Left renal pelvis (tissue), 4 donors: Measurements from ENCODE around the gene FAF1. TPM values are rescaled to one million over a fixed set of nuclear protein-coding genes. Genes with fewer than 3 reads are reported as not detected.
"Not testable (repeated sequence)": the region's sequence is repeated elsewhere in the genome, so short reads cannot be mapped to it uniquely, and the experiment has no call there.

ENCODE experiments used
- DNase-seq, 4 donors: peaks; one replicate each; pipeline ENCODE4 v3.0.0-alpha.2; 2013; ENCODE audit warnings: low read depth in 4 of 4, low spot score in 3 of 4
- polyA plus RNA-seq, 4 donors: library from polyadenylated mRNA; unstranded; fragments of 120-200 nt; gene quantifications; one replicate each; pipeline ENCODE4 v1.2.1, GENCODE V29; 2013; ENCODE audit not compliant: insufficient read length in 4 of 4

The FAF1 gene
- polyA plus RNA-seq: 10 to 100 TPM; 52.7 to 72.0 (median 64.6) TPM

DNA sequence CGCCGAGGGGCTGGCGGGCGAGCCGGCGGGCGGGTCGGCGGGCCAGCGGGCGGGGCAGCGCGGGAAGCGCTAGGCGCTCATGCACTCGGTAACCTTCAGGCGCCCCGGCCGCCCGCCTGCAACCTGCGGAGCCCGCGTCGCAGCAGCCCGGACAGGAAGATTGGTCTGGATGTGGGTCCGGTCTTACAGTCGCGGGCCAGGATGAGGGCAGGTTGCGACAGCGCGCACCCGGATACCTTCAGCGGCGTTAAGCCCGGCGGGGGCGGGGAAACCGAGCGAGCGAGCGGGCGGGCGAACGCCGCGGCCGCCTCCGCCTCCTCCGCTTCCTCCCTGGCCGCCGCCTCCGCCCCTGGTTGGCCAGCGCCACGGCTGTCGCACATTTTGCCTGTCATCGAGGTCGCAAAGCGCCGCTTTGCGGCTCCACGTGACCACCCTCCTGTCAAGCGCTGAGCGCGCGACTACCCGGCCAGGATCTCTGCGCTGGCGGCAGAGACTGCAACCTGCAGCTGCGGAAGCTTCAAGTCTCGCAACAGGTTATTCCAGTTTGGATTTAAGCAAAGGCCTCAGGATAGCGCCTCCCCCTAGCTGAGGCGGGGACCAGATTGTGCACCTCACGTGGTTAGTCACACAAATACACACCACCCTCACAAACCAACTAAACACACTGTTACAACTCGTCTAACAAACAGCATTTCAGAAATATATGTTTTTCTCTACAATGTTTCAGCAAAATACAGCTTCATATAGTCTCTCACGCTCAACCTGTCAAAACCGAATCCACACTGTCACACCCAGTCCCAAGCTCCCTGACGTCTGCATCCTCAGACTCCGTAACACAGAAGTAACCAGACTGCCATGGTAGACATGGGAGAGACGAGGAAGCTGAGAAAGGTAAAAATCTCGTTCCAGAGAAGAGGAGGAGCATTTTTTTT is at the start of gene FAF1:
Gene FAF1 (minus strand): TSS at position 355 of the 932 bp plus-strand sequence. CDS start 456 bp downstream, outside the sequence.
- peak; percentile 87 to 93 (median 92) for DNase-seq

DNA sequence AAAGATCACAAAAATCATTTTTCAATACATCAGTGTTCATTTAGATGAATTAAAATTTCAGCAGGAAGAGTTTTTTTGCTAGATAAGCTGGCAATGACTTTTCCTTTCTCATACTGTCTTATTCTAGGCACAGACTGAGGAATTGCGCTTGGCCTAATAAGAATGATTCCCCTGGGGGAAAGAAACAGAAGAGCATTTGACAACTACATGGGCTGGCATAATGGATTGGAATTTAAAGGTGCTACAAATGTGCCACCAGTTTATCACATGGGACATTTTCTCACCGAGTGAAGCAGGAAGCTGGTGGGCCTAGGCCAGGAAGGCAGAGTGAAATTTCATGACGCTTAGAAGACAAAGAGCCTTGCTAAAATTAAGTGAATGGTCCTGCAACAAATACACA is 49.3 kb upstream of the FAF1 start:
- no peak for DNase-seq

DNA sequence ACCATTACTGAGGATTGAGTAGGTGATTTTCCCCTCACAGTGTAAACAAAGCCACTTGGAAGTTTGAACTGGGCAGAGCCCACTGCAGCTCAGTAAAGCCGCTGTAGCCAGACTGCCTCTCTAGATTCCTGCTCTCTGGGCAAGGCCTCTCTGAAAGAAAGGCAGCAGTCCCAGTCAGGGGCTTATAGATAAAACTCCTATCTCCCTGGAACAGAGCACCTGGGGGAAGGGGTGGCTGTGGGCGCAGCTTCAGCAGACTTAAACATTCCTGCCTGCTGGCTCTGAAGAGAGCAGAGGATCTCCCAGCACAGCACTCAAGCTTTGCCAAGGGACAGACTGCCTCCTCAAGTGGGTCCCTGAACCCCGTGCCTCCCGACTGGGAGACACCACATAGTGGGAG is 45.5 kb upstream of the FAF1 start:
- not testable (repeated sequence) for DNase-seq

DNA sequence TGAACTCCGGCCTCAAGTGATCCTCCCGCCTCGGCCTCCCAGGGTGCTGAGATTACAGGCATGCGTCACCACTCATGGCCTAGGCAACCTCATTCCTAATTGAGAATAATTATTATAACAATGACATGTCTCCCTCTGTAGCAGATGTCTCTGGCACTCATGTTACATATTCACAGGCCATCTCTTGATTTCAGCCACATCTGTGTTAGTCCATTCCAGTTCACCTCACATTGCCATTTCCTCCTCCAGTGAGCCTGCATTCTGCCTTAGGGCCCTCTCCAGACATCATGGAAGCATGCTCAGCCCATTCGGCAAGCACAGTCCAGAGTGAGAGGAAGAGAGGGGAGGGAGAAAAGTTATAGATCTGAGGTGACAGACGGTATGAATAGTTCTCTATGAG is 42.4 kb upstream of the FAF1 start:
- no peak for DNase-seq

DNA sequence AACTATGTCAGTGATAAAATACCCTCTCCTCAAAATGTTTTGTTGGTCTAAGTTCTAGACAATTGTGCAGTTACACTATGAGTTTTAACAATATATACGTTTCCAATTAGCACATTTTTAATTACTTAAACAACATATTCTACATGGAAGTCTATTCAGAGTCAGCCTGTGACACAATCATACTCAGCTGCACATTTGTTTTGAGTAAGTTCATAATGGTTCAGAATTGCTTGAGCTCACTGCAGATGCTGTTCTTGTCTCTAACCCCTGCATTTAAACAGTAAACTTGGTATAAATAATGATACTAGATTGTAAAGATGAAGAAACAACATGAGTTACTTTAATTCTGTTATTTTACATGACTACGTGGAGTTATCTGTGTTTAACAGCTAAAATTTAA is 40.6 kb upstream of the FAF1 start:
- DNase-seq: no peak

DNA sequence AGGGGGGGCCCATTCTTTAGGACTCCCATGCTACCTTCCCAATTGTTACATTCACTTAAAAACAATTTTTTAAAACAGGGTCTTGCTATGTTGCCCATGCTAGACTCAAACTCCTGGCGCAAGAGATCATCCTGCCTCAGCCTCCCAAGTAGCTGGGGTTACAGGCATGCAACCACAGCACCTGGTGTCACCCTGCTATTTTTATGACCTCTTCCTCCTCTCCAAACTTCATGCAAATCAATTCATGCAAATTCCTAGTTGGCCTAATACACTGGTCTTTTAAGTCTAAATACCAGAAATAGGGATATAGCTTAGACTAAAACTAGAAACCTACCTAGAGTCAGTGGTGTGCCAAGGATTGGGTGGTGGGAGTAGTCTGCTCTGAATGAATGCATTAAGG is 40.1 kb upstream of the FAF1 start:
- no peak for DNase-seq

DNA sequence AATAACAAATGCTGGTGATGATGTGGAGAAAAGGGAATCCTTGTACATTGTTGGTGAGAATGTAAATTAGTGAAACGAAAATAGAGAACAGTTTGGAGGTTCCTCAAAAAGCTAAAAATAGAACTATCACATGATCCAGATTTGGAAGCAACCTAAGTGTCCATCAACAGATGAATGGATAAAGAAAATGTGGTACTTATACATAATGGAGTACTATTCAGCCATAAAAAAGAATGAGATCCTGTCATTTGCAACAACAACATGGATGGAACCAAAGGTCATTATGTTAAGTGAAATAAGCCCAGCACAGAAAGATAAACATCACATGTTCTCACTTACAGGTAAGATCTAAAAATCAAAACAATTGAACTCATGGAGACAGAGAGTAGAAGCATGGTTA is 39.3 kb upstream of the FAF1 start:
- not testable (repeated sequence) for DNase-seq

DNA sequence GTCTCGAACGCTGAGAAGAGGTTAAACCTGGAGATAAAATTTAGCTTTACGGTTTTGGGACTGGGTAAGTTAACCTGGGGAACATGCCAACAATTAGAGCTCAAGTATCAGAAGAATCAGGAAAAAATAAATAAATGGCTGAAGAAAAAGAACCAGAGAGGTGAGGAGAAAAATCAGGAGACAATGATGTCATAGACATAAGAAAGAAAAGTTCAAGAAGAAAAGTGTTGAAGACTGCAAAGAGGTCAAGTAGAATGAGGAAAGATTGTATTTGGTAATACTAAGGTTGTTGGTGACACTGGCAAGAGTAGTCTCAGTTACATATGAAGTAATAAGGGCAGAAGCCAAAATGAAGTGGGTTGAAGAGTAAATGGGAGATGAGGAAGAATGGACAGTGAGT is 36.0 kb upstream of the FAF1 start:
- DNase-seq: no peak

DNA sequence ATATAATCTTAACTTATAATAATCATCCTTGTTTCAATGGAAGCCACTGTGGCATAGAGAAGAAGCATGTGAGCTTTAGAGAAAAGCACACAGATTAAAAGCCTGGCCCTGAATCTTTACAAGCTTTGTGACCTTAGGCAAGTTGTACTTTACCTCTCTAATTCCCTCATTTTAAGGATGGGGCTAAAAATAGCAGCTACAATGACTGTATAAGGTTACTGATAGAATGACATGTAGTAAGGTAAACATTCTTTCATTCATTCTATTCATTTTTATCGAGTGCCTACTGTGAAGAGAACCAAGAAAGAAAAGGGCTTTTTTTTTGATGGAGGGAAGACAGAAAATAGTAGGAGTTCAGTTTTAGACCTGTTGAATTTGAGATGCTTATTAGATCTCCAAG is 35.6 kb upstream of the FAF1 start:
- DNase-seq: no peak

DNA sequence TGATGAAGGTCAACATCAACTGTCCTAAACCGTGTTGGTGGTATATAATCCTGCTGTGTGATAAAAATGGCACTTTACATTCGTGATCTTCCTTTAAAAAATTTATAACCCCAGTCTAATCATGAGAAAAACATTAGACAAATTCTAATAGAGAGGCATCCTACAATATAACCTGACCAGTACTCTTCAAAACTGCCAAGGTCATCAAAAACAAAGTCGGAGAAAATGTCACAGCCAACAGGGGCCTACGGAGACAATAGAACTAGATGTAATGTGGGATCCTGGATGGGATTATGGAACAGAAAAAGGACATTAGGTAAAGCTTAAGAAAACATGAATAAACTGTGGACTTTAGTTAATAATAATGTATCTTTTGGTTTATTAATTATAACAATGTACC is 34.9 kb upstream of the FAF1 start:
- no peak for DNase-seq

DNA sequence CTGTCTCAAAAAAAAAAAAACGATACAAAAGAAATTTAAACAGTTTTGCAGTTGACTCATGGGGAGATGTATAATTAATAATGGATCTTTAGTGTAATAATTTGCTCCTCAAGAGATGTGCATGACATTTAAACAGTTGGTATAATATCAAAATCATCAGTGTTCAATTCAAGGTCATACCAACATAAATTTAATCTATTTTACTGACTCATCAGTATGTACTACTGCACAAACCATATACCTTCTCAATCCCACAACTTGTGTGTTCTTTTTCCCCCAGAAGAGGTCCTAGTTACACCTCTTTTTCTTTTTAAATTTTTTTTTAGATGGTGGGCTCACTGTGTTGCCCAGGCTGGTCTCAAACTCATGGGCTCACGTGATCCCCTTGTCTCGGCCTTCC is 33.6 kb upstream of the FAF1 start:
- DNase-seq: no peak

DNA sequence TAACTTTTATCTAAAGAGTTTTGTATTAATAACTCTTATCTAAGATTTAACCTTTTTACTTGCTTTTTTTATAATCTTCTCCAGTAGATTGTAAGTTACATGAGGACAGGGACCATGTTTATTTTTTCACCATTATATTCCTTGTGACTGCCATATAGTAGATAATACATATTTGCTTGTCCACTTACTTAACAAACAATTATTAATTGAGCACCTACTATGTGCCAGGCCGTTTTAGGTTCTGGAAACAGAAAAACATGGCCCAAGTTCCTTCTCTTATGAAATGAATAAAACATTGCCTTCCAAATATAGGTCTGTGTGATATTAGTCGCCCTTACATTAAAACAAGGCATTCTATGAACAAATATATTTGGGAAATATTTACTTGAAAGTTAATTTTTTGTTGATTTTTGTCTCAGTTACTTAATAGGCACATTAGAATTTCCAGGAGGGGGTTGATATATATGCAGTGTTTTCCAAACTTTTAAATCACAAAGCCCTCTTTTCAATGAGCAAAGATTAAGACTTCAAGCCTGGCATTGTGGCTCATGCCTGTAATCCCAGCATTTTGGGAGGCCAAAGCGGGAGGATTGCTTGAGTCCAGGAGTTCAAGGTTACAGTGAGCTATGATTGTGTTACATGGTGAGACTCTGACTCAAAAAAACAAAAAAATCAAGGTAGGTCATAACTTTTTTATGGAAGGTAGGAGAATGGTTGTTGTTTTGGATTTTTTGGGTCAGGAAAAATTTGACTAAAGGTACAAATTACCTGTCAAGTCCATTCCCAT is 32.7 kb upstream of the FAF1 start:
- DNase-seq: no peak

DNA sequence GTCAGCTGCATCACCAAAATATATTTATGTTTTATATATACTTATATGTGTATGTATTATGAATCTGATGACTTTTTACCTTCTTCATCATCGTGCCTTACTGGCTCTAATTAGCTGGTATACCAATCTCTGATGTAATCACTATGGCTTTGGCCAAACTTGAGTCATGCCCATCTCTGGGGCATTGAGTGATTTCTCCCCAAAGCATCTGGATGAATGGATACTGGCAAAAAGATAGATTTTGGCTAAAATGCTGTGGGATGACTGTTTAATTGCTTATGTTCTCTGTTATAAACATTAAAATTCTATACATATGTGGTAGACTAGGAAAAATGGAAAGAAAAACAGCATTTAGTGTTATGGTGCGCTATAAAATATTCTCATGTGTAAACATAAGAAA is 29.6 kb upstream of the FAF1 start:
- no peak for DNase-seq

DNA sequence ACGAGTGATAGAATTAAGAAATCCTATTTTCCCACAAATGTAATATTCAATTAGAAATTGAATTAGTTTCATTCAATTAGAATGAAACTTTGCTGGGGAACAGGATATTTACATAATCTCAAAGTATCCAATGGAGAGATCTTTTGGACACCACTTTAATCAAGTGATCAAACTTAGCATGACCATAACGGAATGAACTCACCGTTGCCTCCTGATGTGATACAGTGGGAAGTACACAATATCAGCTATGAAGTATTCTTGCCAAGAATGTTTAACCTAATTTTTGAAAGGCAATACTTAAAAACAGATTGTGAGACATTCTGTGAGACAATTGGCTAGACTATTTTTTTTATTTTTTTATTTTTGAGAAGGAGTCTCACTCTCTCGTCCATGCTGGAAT is 26.6 kb upstream of the FAF1 start:
- no peak for DNase-seq

DNA sequence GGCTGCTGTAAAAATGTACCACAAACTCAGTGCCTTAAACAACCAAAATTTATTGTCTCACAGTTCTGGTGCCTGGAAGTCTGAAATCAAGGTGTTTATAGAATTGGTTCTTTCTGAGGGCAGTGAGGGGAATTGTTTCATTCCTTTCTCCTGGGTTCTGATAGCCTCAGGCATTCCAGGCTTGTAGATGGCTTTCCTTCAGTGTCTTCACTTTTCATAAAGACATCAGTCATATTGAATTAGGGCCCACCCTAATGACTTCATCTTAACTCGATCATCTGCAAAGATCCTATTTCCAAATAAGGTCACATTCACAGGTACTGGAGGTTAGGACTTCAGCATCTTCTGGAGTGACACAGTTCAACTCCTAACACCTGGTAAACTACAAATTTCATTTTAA is 25.0 kb upstream of the FAF1 start:
- DNase-seq: no peak

DNA sequence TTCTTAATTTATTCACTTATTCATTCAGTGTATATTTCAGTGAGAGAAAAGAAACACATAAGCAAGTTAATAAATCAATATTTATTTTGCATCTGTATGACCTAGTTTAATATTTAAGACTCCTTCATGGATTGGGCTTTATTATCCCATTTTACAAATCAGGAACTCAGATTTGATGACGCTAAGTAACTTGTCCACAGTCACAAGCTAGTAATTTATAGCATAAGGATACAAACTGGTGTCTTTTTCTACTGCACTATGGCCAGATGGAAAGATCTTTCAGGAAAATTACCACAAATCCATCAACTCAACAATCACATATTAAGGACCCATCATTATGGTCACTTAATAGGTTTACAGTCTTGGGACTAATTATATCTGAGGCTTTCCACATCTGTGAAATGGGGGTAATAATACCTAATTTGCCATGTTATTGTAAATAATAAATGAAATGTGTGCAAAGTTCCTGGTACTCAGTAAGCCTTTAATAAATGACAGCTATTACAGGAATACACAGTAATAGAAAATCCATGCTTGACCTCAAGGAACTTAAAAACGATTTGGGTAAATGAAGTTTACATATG is 23.2 kb upstream of the FAF1 start:
- no peak for DNase-seq

DNA sequence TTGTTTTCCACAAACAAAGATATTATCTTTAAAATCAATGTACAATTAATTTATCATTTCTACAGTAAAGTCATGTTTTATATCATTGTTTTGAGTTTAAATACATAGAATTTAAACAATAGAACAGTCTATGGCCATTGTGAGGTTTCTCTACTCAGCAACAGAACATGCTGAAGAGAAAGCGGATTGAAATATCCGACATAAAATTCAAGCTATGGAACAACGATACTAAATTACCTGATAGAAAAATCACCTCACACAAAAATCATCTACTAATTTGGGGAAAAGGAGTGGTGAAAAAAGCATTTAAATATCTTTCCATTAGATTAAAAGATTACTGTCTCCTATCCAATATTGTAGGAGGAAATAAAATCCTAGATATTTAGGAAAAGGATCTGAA is 22.5 kb upstream of the FAF1 start:
- DNase-seq: no peak

DNA sequence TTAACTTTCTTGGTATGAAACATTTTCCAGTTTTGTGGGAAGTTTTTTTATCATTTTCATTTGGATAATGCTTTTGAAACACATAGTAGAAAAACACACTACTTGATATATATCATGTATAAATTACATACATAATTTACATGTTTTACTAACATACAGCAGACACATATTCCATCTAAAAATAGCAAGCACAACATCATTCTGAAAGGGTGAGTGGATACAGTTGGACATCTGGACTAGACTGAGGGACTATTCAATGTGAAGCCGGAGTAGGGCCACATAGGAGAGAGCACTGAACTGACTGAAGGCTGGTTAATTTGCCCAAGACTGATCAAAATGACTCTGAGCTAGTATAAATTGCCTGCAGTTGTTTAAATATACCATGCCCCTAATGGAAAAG is 21.7 kb upstream of the FAF1 start:
- DNase-seq: no peak

DNA sequence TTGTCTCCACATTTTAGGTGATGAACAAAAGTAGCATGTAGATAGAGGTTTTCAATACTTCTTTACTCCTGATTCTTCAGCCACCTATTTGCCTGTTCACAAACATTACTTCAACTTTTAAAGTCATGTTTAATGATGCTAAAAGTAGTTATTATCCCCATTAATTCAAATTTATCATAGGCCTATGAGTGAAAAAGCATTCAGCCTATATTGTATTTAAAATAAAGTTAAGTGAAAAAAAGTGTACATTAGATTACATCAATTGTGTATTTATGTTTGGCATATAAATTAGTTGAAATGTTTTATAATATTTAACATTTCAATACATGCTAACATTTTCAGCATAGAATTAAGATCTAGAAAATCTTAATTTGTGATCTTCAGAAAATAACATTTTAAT is 20.4 kb upstream of the FAF1 start:
- no peak for DNase-seq

DNA sequence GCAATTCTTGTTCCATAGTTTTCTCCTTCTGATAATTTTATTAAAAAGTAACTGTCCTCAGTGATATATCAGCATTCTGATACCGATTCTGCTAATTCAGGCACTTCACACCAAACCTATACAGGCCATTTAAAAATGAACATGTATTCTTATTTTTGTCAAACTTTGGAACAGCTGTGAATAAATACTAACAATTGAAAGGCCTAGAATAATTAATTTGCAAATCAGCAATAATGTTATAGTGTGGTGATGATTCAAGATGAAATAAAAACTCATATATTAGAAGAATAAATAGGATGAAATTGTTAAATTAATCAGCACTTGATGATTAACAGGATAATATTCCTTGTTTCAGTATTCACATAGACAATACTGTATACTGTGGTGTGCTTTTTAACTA is 19.9 kb upstream of the FAF1 start:
- DNase-seq: no peak
